A549 (cell line): ENCODE data around the gene TRAK2. TPM values are rescaled to one million over a fixed set of nuclear protein-coding genes. Genes with fewer than 3 reads are reported as not detected.

Experiments
- ATAC-seq, 2 experiments: fragments of 200-7000 bp in 1 of 2; fragments of >200 bp in 1 of 2; cut with Nextera tagmentation in 1 of 2; cut with Tn5 transposase in 1 of 2; 3 replicates each; pipeline versions ENCODE4 v1.8.0 to v1.9.1; 2018 to 2020; ENCODE audit warnings: mild to moderate bottlenecking in 1 of 2, moderate library complexity in 1 of 2
- CTCF ChIA-PET: fragments of 300-600 bp; sonication (Branson Sonifier 250); formaldehyde crosslinking; extraction: SDS; loops from one replicate; lab custom pipeline; 2021; ENCODE audit warnings: antibody characterized with exemption, inconsistent platforms; lab: Yijun Ruan, JAX
- POLR2A ChIA-PET: fragments of 350-600 bp; formaldehyde crosslinking; extraction: SDS; loops from one replicate; lab custom pipeline; 2021; ENCODE audit warnings: antibody characterized with exemption, inconsistent platforms; lab: Yijun Ruan, JAX
- DNase-seq, 2 experiments: peaks; one replicate each; pipeline versions ENCODE4 v3.0.0 to v3.0.0-alpha.2; 2011 to 2016; ENCODE audit warnings: low read depth in 1 of 2, low spot score in 1 of 2
- FAIRE-seq: peaks from 2 replicates; lab custom pipeline; 2011; peaks lifted over from hg19 to GRCh38; lab: Jason Lieb, UNC
- H3K27ac ChIP-seq, 2 experiments: fragments of >200 bp; sonication (Bioruptor Twin); formaldehyde crosslinking; 3 replicates each; pipeline ENCODE4 v1.5.1; 2016 to 2017
- H3K4me1 ChIP-seq: fragments of >200 bp; sonication (Bioruptor Twin); formaldehyde crosslinking; 3 replicates; pipeline ENCODE4 v1.6.1; 2016
- H3K4me2 ChIP-seq: fragments of >200 bp; sonication (Bioruptor Twin); formaldehyde crosslinking; 3 replicates; pipeline ENCODE4 v1.6.1; 2016
- H3K4me3 ChIP-seq: fragments of >200 bp; sonication (Bioruptor Twin); formaldehyde crosslinking; 3 replicates; pipeline ENCODE4 v1.5.1; 2016
- H3K9me3 ChIP-seq: fragments of >200 bp; sonication (Bioruptor Twin); formaldehyde crosslinking; 3 replicates; pipeline ENCODE4 v1.6.1; 2016
- BCL3 ChIP-seq: fragments of >200 bp; sonication (Bioruptor Twin); formaldehyde crosslinking; IDR thresholded peaks from 3 replicates; pipeline ENCODE4 v1.6.1; 2016
- CBX8 ChIP-seq: fragments of 200-600 bp; sonication (generic); IDR thresholded peaks from 2 replicates; pipeline ENCODE4 v1.6.1; 2016
- E2F6 ChIP-seq: IDR thresholded peaks from 2 replicates; pipeline ENCODE4 v1.6.1; 2012; ENCODE audit warnings: low read depth, borderline replicate concordance
- EHF ChIP-seq: fragments of 250-450 bp; sonication (Bioruptor Pico); IDR thresholded peaks from 2 replicates; pipeline ENCODE4 v1.5.0; 2020; ENCODE audit warnings: mild to moderate bottlenecking
- EHMT2 ChIP-seq: fragments of 200-600 bp; sonication (generic); IDR thresholded peaks from 2 replicates; pipeline ENCODE4 v1.6.1; 2016; ENCODE audit warnings: antibody characterized with exemption, low read depth, mild to moderate bottlenecking, moderate library complexity
- FOSB ChIP-seq: fragments of 250-450 bp; sonication (Bioruptor Pico); IDR thresholded peaks from 2 replicates; pipeline ENCODE4 v1.5.0; 2020; ENCODE audit warnings: mild to moderate bottlenecking, moderate library complexity
- HES2 ChIP-seq: fragments of >200 bp; sonication (Bioruptor Twin); formaldehyde crosslinking; IDR thresholded peaks from 2 replicates; pipeline ENCODE4 v1.6.1; 2016
- HEYL ChIP-seq: fragments of 250-450 bp; sonication (Bioruptor Pico); IDR thresholded peaks from 2 replicates; pipeline ENCODE4 v1.8.0; 2021; ENCODE audit warnings: mild to moderate bottlenecking, moderate library complexity
- HMGXB4 ChIP-seq: fragments of 250-450 bp; sonication (Bioruptor Pico); IDR thresholded peaks from 2 replicates; pipeline ENCODE4 v1.5.0; 2021; ENCODE audit warnings: mild to moderate bottlenecking, moderate library complexity, borderline replicate concordance
- HOXA7 ChIP-seq: fragments of 250-450 bp; sonication (Bioruptor Pico); IDR thresholded peaks from 2 replicates; pipeline ENCODE4 v1.5.0; 2020; ENCODE audit warnings: mild to moderate bottlenecking, moderate library complexity
- HOXB13 ChIP-seq: fragments of 250-450 bp; sonication (Bioruptor Pico); IDR thresholded peaks from 2 replicates; pipeline ENCODE4 v1.5.0; 2020; ENCODE audit warnings: low read depth, mild to moderate bottlenecking, moderate library complexity
- HOXB5 ChIP-seq: fragments of 250-450 bp; sonication (Bioruptor Pico); IDR thresholded peaks from 2 replicates; pipeline ENCODE4 v1.5.0; 2020; ENCODE audit warnings: mild to moderate bottlenecking, moderate library complexity
- JUNB ChIP-seq: fragments of >200 bp; sonication (Bioruptor Twin); formaldehyde crosslinking; IDR thresholded peaks from 2 replicates; pipeline ENCODE4 v1.6.1; 2016
- MAFK ChIP-seq: fragments of 450-650 bp; IDR thresholded peaks from 2 replicates; pipeline ENCODE4 v1.6.1; 2014; ENCODE audit not compliant: partially characterized antibody
- MYC ChIP-seq: IDR thresholded peaks from 2 replicates; pipeline ENCODE4 v1.6.1; 2012; ENCODE audit warnings: mild to moderate bottlenecking, inconsistent platforms, low read length, improper control_type of control experiment, borderline replicate concordance
- NR3C1 ChIP-seq: fragments of >200 bp; sonication (Bioruptor Twin); formaldehyde crosslinking; IDR thresholded peaks from 3 replicates; pipeline ENCODE4 v1.6.1; 2017
- PBX3 ChIP-seq: IDR thresholded peaks from 2 replicates; pipeline ENCODE4 v1.6.1; 2012
- POLR2AphosphoS2 ChIP-seq: conservative IDR thresholded peaks from 2 replicates; pipeline ENCODE4 v1.6.1; 2012; ENCODE audit warnings: low read length, improper control_type of control experiment, inconsistent platforms
- RAD21 ChIP-seq, 2 experiments: fragments of >200 bp in 1 of 2; sonication (Bioruptor Twin) in 1 of 2; formaldehyde crosslinking in 1 of 2; IDR thresholded peaks in 1 of 2; conservative IDR thresholded peaks in 1 of 2; 2 replicates in 1 of 2; 3 replicates in 1 of 2; pipeline ENCODE4 v1.6.1; 2012 to 2018; ENCODE audit warnings: inconsistent platforms in 1 of 2
- RFX5 ChIP-seq: fragments of 450-650 bp; IDR thresholded peaks from 2 replicates; pipeline ENCODE4 v1.7.1; 2014; ENCODE audit warnings: antibody characterized with exemption, mild to moderate bottlenecking, moderate library complexity
- SREBF2 ChIP-seq: fragments of 450-650 bp; IDR thresholded peaks from 2 replicates; pipeline ENCODE4 v1.6.1; 2014; ENCODE audit warnings: mild to moderate bottlenecking, moderate library complexity
- TP53 ChIP-seq: fragments of 250-450 bp; sonication (Bioruptor Pico); IDR thresholded peaks from 2 replicates; pipeline ENCODE4 v1.5.0; 2021; ENCODE audit warnings: mild to moderate bottlenecking, moderate library complexity
- USF2 ChIP-seq: fragments of 450-650 bp; IDR thresholded peaks from 2 replicates; pipeline ENCODE4 v1.6.1; 2014; ENCODE audit warnings: antibody characterized with exemption
- ZSCAN20 ChIP-seq: fragments of 250-450 bp; sonication (Bioruptor Pico); IDR thresholded peaks from 2 replicates; pipeline ENCODE4 v1.8.0; 2022; ENCODE audit warnings: mild to moderate bottlenecking, moderate library complexity
- WGBS: methylation state at CpG from one replicate; pipeline ENCODE4 v1.1.6; 2017; ENCODE audit errors: missing lambda C conversion rate; 5-methylcytosine and 5-hydroxymethylcytosine counted together
- polyA plus RNA-seq, 4 experiments: library from polyadenylated mRNA; depleted of rRNA in 3 of 4; stranded (reverse); fragments of >200 nt; fragmentation: RNase III in 1 of 4; extraction: RNeasy Plus Mini Kit Qiagen cat#74134 plus additional on column Dnase treatment in 1 of 4; gene quantifications; 2 replicates in 3 of 4; 3 replicates in 1 of 4; pipeline ENCODE4 v1.2.3, GENCODE V29; 2011 to 2017

TRAK2 gene
- polyA plus RNA-seq, 2 of the 4 experiments (the other 2 are of a cell fraction) = 10.2 to 22.4 TPM

- Histone ChIP-seq H3K4me1 (peaks cover 4% of the 10 kb centered on the region; the same call in 1 of the 3 replicates), H3K4me3 (no peak overlapping the region), H3K4me2 (no peak overlapping the region), H3K9me3 (peaks cover 17% of the 10 kb centered on the region), H3K27ac (no peak overlapping the region)
- ChIA-PET CTCF (interaction anchor here (0.6 kb wide), 1 partner anchor 260 kb away, joined by 4 read pairs; no protein-coding TSS in a partner anchor), POLR2A (no interaction called here)
- DNase-seq (no peak), FAIRE-seq (no peak), ATAC-seq (no peak)
- TF ChIP-seq PBX3 (no peak), BCL3 (no peak), HES2 (no peak), RAD21 (conservative IDR thresholded peaks at IDR 0.05 in 1 of 2, IDR thresholded peaks at IDR 0.05 in 1 of 2) (no peak), MAFK (no peak), TP53 (CRISPR knock-in tag) (no peak), JUNB (no peak), RFX5 (no peak), HOXB5 (CRISPR knock-in tag) (no peak), MYC (no peak)
- WGBS = 84% methylated on average over 2 of the region's 2 CpGs
Observed at GRCh38 chr2:201361078-201361733, 90.1 kb downstream of the TRAK2 start.

- 84% methylated on average over 4 of the region's 4 CpGs for WGBS
- no peak overlapping the region for H3K4me3 ChIP-seq
- CTCF ChIA-PET = interaction anchor here (0.6 kb wide), 1 partner anchor 259 kb away, joined by 4 read pairs; no protein-coding TSS in a partner anchor
- peaks cover 17% of the 10 kb centered on the region for H3K9me3 ChIP-seq
- FAIRE-seq (no peak), ATAC-seq (no peak)
- H3K4me1 ChIP-seq = peaks cover 4% of the 10 kb centered on the region; the same call in 1 of the 3 replicates
- H3K4me2 ChIP-seq = no peak overlapping the region
- no peak overlapping the region for H3K27ac ChIP-seq
- TF ChIP-seq HOXA7 (CRISPR knock-in tag) = no peak
- no peak for TF ChIP-seq CBX8
- TF ChIP-seq PBX3 = no peak
- no peak for TF ChIP-seq USF2
- TF ChIP-seq FOSB (CRISPR knock-in tag) = no peak
- no peak for TF ChIP-seq EHF (CRISPR knock-in tag)
- no peak for TF ChIP-seq ZSCAN20 (CRISPR knock-in tag)
- TF ChIP-seq HMGXB4 (CRISPR knock-in tag) = no peak
- no peak for TF ChIP-seq HEYL
- no peak for TF ChIP-seq HOXB13 (CRISPR knock-in tag)
- no peak for TF ChIP-seq SREBF2
- TF ChIP-seq POLR2AphosphoS2 = no peak
- TF ChIP-seq BCL3 = no peak
- TF ChIP-seq E2F6 = no peak
- TF ChIP-seq EHMT2 = no peak
- TF ChIP-seq NR3C1 = no peak
- TF ChIP-seq, all 56 proteins: peak for 0
- POLR2A ChIA-PET = no interaction called here
- no peak for DNase-seq
Observed at GRCh38 chr2:201360256-201360655, 91.0 kb downstream of the TRAK2 start.
